HCT116 (cell line): ENCODE results near the gene PFDN5. TPM values are rescaled to one million over a fixed set of nuclear protein-coding genes. Genes with fewer than 3 reads are reported as not detected.

ENCODE experiments used
- ATAC-seq: fragments of 200-7000 bp; cut with Tn5 transposase; 2 replicates; pipeline ENCODE4 v1.9.1; 2020; ENCODE audit warnings: mild to moderate bottlenecking, moderate library complexity
- BruUV-seq: library from RNA; stranded (reverse); fragments of 400-500 nt; replicated peaks from 2 replicates; lab custom pipeline; 2021; lab: Mats Ljungman, UMichigan
- CTCF ChIA-PET: fragments of 300-600 bp; sonication (Branson Sonifier 250); formaldehyde crosslinking; loops from one replicate; lab custom pipeline; 2021; ENCODE audit warnings: antibody characterized with exemption; lab: Charles Lee
- POLR2A ChIA-PET: fragments of 300-600, 350-600 bp; sonication (Branson Sonifier 250); formaldehyde crosslinking; loops from one replicate; lab custom pipeline; 2021; ENCODE audit warnings: antibody characterized with exemption; lab: Charles Lee
- RAD21 ChIA-PET, 2 experiments: fragments of 300-600 bp; sonication (Branson Sonifier 250); formaldehyde crosslinking; loops; one replicate each; lab custom pipeline; 2023; ENCODE audit warnings: low total read pairs in 2 of 2; ENCODE audit not compliant: uncharacterized antibody in 2 of 2, unreplicated experiment in 2 of 2, low non-redundant PET in 1 of 2; lab: Charles Lee
- DNase-seq: peaks from one replicate; pipeline ENCODE4 v3.0.0-alpha.2; 2010; ENCODE audit warnings: low read depth, low spot score
- H2AFZ ChIP-seq: fragments of 200-600 bp; shearing (Covaris generic), sonication (generic); 2 replicates; pipeline ENCODE4 v1.6.1; 2017; ENCODE audit warnings: low read depth, mixed run types, mixed read lengths, antibody characterized with exemption, low read length; ENCODE audit not compliant: poor library complexity, severe bottlenecking
- H3K27ac ChIP-seq: 2 replicates; pipeline ENCODE4 v1.5.1; 2012; ENCODE audit warnings: low read depth, low read length
- H3K27me3 ChIP-seq: fragments of 200-600 bp; sonication (generic); 2 replicates; pipeline ENCODE4 v1.6.1; 2016; ENCODE audit warnings: mixed run types, low read length, mixed read lengths; ENCODE audit not compliant: insufficient read depth
- H3K36me3 ChIP-seq, 2 experiments: fragments of 200-500 bp in 1 of 2; fragments of 200-600 bp in 1 of 2; sonication (Bioruptor generic) in 1 of 2; sonication (generic) in 1 of 2; 2 replicates each; pipeline versions ENCODE4 v1.5.1 to v1.6.1; 2014 to 2016; ENCODE audit warnings: low read length in 2 of 2, inconsistent platforms in 1 of 2, mixed read lengths in 1 of 2, mixed run types in 1 of 2; ENCODE audit not compliant: insufficient read depth in 2 of 2, control insufficient read depth in 1 of 2
- H3K4me1 ChIP-seq, 2 experiments: fragments of 200-600 bp in 1 of 2; sonication (generic) in 1 of 2; 2 replicates each; pipeline versions ENCODE4 v1.5.1 to v1.6.1; 2012 to 2017; ENCODE audit warnings: low read length in 2 of 2, inconsistent platforms in 1 of 2, mild to moderate bottlenecking in 1 of 2, mixed read lengths in 1 of 2, mixed run types in 1 of 2, moderate library complexity in 1 of 2; ENCODE audit not compliant: insufficient read depth in 2 of 2, control insufficient read depth in 1 of 2
- H3K4me2 ChIP-seq: fragments of 200-600 bp; sonication (generic); 2 replicates; pipeline ENCODE4 v1.6.1; 2017; ENCODE audit warnings: mixed run types, low read length, mixed read lengths
- H3K4me3 ChIP-seq, 2 experiments: fragments of 200-600 bp in 1 of 2; sonication (generic) in 1 of 2; replicated peaks in 1 of 2; 2 replicates each; pipeline ENCODE4 v1.5.1; 2011 to 2016; ENCODE audit warnings: low read length in 2 of 2, control low read depth in 1 of 2, low read depth in 1 of 2, mild to moderate bottlenecking in 1 of 2, mixed read lengths in 1 of 2, mixed run types in 1 of 2
- H3K79me2 ChIP-seq: fragments of 200-600 bp; sonication (generic); 2 replicates; pipeline ENCODE4 v1.6.1; 2017; ENCODE audit warnings: mild to moderate bottlenecking, mixed run types, low read length, moderate library complexity, mixed read lengths; ENCODE audit not compliant: insufficient read depth
- H3K9ac ChIP-seq: fragments of 200-600 bp; sonication (generic); 2 replicates; pipeline ENCODE4 v1.6.1; 2016; ENCODE audit warnings: low read length, mixed read lengths
- H3K9me2 ChIP-seq: fragments of 200-600 bp; sonication (generic), shearing (Covaris generic); 2 replicates; pipeline ENCODE4 v1.6.1; 2017; ENCODE audit warnings: mixed run types, mild to moderate bottlenecking, moderate library complexity; ENCODE audit not compliant: insufficient read depth
- H3K9me3 ChIP-seq, 2 experiments: fragments of 200-500 bp in 1 of 2; fragments of 200-600 bp in 1 of 2; sonication (Bioruptor generic) in 1 of 2; sonication (generic) in 1 of 2; 2 replicates each; pipeline ENCODE4 v1.6.1; 2014 to 2017; ENCODE audit warnings: low read length in 2 of 2, mixed read lengths in 2 of 2, inconsistent platforms in 1 of 2, low read depth in 1 of 2, mild to moderate bottlenecking in 1 of 2, mixed run types in 1 of 2, moderate library complexity in 1 of 2; ENCODE audit not compliant: control insufficient read depth in 1 of 2, insufficient read depth in 1 of 2
- H4K20me1 ChIP-seq: fragments of 200-600 bp; sonication (generic), shearing (Covaris generic); 2 replicates; pipeline ENCODE4 v1.6.1; 2017; ENCODE audit warnings: mixed run types, mild to moderate bottlenecking, moderate library complexity; ENCODE audit not compliant: insufficient read depth
- CBX3 ChIP-seq: IDR thresholded peaks from 2 replicates; pipeline ENCODE4 v1.6.1; 2012; ENCODE audit warnings: low read depth
- CTCF ChIP-seq, 3 experiments: fragments of 200-600 bp in 1 of 3; sonication (generic) in 1 of 3; IDR thresholded peaks in 2 of 3; conservative IDR thresholded peaks in 1 of 3; 2 replicates each; pipeline ENCODE4 v1.5.1; 2012 to 2017; ENCODE audit warnings: low read depth in 2 of 3, low read length in 2 of 3, antibody characterized with exemption in 1 of 3, borderline replicate concordance in 1 of 3, control low read depth in 1 of 3, mild to moderate bottlenecking in 1 of 3, mixed read lengths in 1 of 3, mixed run types in 1 of 3, moderate library complexity in 1 of 3; ENCODE audit not compliant: insufficient read depth in 1 of 3
- MAX ChIP-seq: IDR thresholded peaks from 2 replicates; pipeline ENCODE4 v1.6.1; 2012
- RAD21 ChIP-seq: IDR thresholded peaks from 2 replicates; pipeline ENCODE4 v1.6.1; 2012; ENCODE audit warnings: low read depth, mild to moderate bottlenecking
- REST ChIP-seq: IDR thresholded peaks from 2 replicates; pipeline ENCODE4 v1.6.1; 2012; ENCODE audit warnings: low read depth
- SIN3A ChIP-seq: IDR thresholded peaks from 2 replicates; pipeline ENCODE4 v1.6.1; 2012; ENCODE audit warnings: low read depth
- SP1 ChIP-seq: IDR thresholded peaks from 2 replicates; pipeline ENCODE4 v1.6.1; 2012; ENCODE audit warnings: low read depth
- SRF ChIP-seq: IDR thresholded peaks from 2 replicates; pipeline ENCODE4 v1.6.1; 2012; ENCODE audit warnings: low read depth
- TCF7L2 ChIP-seq: IDR thresholded peaks from 2 replicates; pipeline ENCODE4 v1.7.0; 2011; ENCODE audit warnings: borderline replicate concordance, inconsistent platforms; ENCODE audit not compliant: insufficient read depth, insufficient read length; ENCODE audit errors: extremely low read depth
- YY1 ChIP-seq: IDR thresholded peaks from 2 replicates; pipeline ENCODE4 v1.6.1; 2011; ENCODE audit warnings: low read length, low read depth, moderate library complexity, mild to moderate bottlenecking; ENCODE audit not compliant: insufficient replicate concordance; ENCODE audit errors: extremely low read depth
- ZBTB33 ChIP-seq: IDR thresholded peaks from 2 replicates; pipeline ENCODE4 v1.6.1; 2011; ENCODE audit warnings: mild to moderate bottlenecking, low read length, moderate library complexity; ENCODE audit not compliant: insufficient replicate concordance; ENCODE audit errors: extremely low read depth
- ZFX ChIP-seq: fragments of 450-650 bp; IDR thresholded peaks from 2 replicates; pipeline ENCODE4 v1.6.1; 2017
- intact Hi-C: fragments of 100-400 bp; cut with micrococcal nuclease; formaldehyde crosslinking; loops from 2 replicates; pipeline ENCODE4 v1.10.0; 2022
- total RNA-seq: library from RNA; stranded (reverse); gene quantifications from one replicate; pipeline ENCODE4 v1.2.1, GENCODE V29; 2021; ENCODE audit not compliant: unreplicated experiment

Gene PFDN5
- total RNA-seq, 1 experiment from 2014 or later: 318 TPM

GRCh38 chr12:53267306-53267998, 27.9 kb upstream of the PFDN5 start:
- ChIA-PET CTCF (interaction anchor here (0.7 to 1.5 kb wide), 8 partner anchors 9 to 202 kb away, joined by 3 to 7 read pairs (median 4); a partner anchor contains a TSS), POLR2A (interaction anchor here (0.7 to 1.0 kb wide), 3 partner anchors 14 to 70 kb away, joined by 3 read pairs; partner anchors contain the start of gene AAAS), RAD21 (interaction anchor here (1.2 kb wide), 2 partner anchors 16 to 54 kb away, joined by 3 read pairs; a partner anchor contains a TSS)
- Histone ChIP-seq H3K4me2 (peak overlapping the region; percentile 72), H3K4me3 (peak overlapping the region; percentile 65 to 81), H2AFZ (peak overlapping the region; percentile 56), H3K27me3 (no peaks in the 10 kb centered on the region), H3K9me2 (no peaks in the 10 kb centered on the region), H3K27ac (peak overlapping the region; percentile 61), H3K9ac (peak overlapping the region; percentile 81), H3K36me3 (peaks cover 6 to 19% of the 10 kb centered on the region in 2 experiments; a peak in 2 of 4 replicates), H3K9me3 (no peaks in the 10 kb centered on the region), H3K4me1 (peaks cover 11 to 28% of the 10 kb centered on the region in 2 experiments), H3K79me2 (peaks cover 25% of the 10 kb centered on the region), H4K20me1 (no peaks in the 10 kb centered on the region)
- no peak for DNase-seq
- intact Hi-C loops: no loop called here
- ATAC-seq: peak; percentile 35; the same call in 1 of the 2 replicates
- no TSS peak for BruUV-seq
- no peak for TF ChIP-seq SIN3A
- no peak for TF ChIP-seq ZFX
- TF ChIP-seq REST: no peak
- no peak for TF ChIP-seq CBX3
- no peak for TF ChIP-seq TCF7L2
- no peak for TF ChIP-seq MAX
- TF ChIP-seq CTCF (IDR thresholded peaks at IDR 0.05 in 2 of 3, conservative IDR thresholded peaks at IDR 0.05 in 1 of 3; ENCODE audit: borderline replicate concordance in 1 of 3, insufficient read depth in 1 of 3, low read depth in 2 of 3, low read length in 2 of 3): no peak
- no peak for TF ChIP-seq ZBTB33
- no peak for TF ChIP-seq RAD21
- TF ChIP-seq SP1: no peak
- no peak for TF ChIP-seq YY1
- no peak for TF ChIP-seq SRF
